Testis (tissue), 2 donors: ENCODE measurements around the gene MRNIP.

Source experiments
- CTCF ChIP-seq, 3 experiments: fragments of 450-650 bp in 2 of 3; fragments of 200-600 bp in 1 of 3; sonication (generic) in 1 of 3; IDR thresholded peaks; one replicate each; pipeline ENCODE4 v1.5.1; 2016 to 2019; ENCODE audit warnings: antibody characterized with exemption in 3 of 3, mild to moderate bottlenecking in 2 of 3, moderate library complexity in 1 of 3
- POLR2A ChIP-seq: fragments of 450-650 bp; IDR thresholded peaks from one replicate; pipeline ENCODE4 v1.6.1; 2017; ENCODE audit warnings: antibody characterized with exemption, mild to moderate bottlenecking, moderate library complexity

GRCh38 chr5:179824745-179825112, 33.9 kb downstream of the MRNIP start:
- no peak for TF ChIP-seq CTCF (IDR thresholded peaks at IDR 0.05)
- no peak for TF ChIP-seq POLR2A
